CD4-positive, alpha-beta T cell treated with Interleukin-17A for 1 hour (primary cell): ENCODE measurements around the gene ZNF254.
"Not testable (repeated sequence)": the region's sequence is repeated elsewhere in the genome, so short reads cannot be mapped to it uniquely, and the experiment has no call there.

Experiments used
- DNase-seq: peaks from one replicate; pipeline ENCODE4 v3.0.0-alpha.2; 2020

The ZNF254 gene

DNA sequence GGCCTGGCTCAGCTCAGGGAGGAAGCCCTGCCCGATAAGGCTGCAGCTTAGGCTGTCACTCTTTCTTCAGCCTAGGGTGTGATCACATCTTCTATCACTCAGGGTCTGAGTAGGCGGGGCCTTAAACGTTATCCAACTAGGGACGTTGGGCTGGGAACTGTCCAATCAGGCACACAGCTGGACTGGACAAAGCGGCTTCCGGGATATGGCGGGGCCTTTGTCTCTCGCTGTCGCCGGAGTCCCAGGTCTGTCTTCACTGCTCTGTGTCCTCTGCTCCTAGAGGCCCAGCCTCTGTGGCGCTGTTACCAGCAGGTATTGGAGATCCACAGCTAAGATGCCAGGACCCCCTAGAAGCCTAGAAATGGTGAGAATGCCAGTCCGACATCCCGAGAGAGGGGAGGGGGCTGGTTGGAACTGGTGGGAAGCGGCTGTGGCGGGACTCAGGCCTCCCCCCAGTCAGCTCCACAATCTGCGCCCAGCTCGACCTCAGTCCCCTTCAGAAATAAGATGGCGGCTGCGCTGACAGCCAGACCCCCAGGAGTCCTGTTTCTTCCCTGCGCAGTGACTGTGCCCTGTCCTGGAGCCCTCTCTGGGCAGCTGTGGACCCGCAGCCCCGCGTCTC is at the start of gene ZNF254:
TSS of gene ZNF254 (plus strand) at position 214 of the 622 bp plus-strand sequence. CDS start at position 335, 121 bp downstream.
- DNase-seq, result peak; percentile 88

DNA sequence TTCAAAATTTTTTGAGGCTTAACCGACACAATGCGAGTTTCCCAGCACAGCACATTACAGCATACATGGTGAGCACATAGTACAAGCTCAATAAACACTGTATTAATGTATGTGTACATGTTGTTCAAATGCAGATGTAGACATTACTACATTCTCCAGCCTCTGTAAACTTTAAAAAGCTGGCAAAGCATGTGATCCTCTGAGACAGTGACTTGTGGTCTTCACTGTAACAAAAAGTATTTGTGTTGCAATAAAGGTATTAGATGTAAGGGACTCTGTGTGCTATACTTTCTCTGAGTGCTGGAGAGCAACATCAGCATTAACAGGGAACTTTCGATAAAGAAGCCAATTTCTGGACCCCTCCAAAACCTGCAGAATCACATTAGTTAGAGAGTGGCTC is 46.4 kb upstream of the ZNF254 start:
- no peak for DNase-seq

GRCh38 chr19:24041326-24041725 is 45.7 kb upstream of the ZNF254 start:
- not testable (repeated sequence) for DNase-seq

- DNase-seq, result no peak
These were observed 40.4 kb upstream of the ZNF254 start for GRCh38 chr19:24046550-24046949.

GRCh38 chr19:24048261-24048660 is 38.7 kb upstream of the ZNF254 start:
- DNase-seq, result no peak

DNA sequence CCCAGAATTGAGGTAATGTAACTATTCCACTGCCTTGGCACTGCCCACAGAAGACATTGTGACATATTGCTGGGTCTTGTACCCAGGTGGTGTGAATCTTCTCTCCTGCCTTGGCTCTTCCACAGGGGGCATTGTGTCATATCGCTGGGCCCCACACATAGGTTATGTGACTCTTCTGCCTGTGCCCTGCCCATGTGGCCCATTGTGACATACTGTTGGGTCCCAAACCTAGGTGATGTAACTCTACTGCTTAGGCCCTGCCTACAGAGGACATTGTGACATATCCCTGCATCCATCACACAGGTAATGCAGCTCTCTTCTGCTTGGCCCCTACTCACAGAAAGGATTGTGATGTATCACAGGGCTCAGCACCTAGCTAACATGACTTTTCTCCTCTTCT is 37.5 kb upstream of the ZNF254 start:
- DNase-seq, result no peak

DNA sequence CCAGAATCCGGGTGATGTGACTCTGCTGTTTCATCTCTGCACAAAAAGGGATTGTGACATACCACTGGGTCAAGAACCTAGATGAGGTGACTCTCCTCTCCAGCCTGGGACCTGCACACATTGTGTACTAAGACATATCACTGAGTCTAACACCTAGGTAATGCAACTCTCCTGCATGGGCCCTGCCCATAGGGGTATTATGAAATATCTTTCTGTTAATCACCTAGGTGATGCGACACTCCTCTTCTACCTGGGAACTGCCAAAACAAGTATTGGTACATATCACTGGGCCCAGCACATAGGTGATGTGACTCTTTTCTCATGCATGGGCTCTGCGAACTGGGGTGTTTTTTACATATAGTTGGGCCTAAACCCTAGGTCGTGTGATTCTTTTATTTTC is 35.5 kb upstream of the ZNF254 start:
- no peak for DNase-seq

GRCh38 chr19:24052811-24053210 is 34.2 kb upstream of the ZNF254 start:
- DNase-seq, result no peak

DNA sequence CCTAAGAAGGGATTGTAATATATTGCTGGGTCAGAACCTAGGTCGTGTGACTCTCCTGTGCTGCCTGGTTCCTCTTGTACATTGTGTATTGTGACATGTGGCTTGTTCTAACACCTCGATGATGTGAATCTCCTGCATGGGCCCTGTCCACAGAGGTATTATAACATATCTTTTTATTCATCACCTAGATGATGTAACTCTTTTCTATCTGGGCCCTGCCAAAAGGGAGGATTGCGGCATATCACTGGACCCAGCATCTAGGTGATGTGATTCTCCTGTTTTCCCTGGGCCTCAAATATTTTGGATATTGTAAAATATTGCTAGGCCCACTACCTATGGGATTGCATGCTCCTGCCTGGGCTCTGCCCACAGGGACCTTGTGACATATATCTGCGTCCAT is 33.4 kb upstream of the ZNF254 start:
- no peak for DNase-seq

DNA sequence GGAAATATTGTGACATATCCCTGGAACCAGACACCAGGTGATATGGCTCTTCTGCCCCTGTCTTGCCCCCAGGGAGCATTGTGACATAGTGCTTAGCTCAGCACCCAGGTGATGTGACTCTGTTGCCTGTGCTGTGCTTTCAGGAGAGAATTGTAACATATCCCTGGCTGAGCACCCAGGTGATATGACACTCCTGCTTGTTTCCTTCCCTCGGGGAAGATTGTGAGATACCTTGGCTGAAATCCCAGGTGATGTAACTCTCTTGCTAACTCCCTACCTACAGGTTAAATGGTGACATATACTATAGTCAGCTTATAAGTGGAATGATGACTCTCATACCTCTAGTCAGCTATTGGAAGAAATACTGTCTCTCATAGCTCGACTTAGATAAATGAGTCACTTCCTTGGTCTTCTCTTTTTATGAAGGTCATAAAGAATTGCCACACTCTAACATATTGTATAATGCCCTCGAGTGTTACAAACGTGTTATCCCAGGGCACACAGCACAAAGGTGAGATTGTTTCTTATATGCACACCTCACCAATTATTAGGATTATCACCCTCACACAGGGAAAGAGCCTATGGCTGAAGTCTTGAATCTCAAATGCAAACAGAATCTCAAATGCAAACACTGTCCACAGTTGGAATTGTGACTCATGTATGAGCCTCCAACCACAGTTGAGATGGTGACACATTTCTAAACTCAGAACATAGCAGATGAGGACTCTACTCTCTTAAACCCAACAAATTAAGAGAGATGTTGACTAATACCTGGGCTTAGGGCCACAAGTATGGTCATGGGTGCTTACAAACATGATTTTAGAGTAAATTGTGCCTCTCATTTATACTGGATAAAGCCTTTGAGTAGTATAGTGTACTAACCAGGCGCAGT is 32.7 kb upstream of the ZNF254 start:
- no peak for DNase-seq

DNA sequence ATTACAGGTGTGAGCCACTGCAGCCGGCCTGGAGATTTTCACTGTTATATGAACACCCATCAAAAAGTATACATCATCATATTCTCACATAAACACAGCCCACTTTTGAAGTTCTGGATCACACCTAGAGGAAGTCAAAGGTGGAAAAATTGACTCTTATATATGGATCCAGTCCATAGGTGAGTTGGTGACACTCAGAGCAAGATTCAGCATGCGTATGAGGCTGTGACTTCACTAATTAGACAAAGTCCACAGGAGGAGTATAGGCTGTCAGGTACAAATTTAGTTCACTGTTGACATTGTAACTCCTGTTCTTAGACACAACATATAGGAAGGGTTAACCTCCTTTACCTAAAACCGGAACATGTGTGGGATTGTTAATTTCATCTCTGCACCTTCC is 31.4 kb upstream of the ZNF254 start:
- DNase-seq, result no peak

GRCh38 chr19:24057144-24057543 is 29.8 kb upstream of the ZNF254 start:
- DNase-seq, result no peak

- no peak for DNase-seq
These were observed 27.3 kb upstream of the ZNF254 start for GRCh38 chr19:24059563-24060295.

GRCh38 chr19:24060687-24061356 is 26.2 kb upstream of the ZNF254 start:
- DNase-seq, result no peak

- DNase-seq, result no peak
These were observed 24.8 kb upstream of the ZNF254 start for GRCh38 chr19:24062190-24062589.

- no peak for DNase-seq
These were observed 23.7 kb upstream of the ZNF254 start for GRCh38 chr19:24063295-24063694.

- no peak for DNase-seq
These were observed 22.8 kb upstream of the ZNF254 start for GRCh38 chr19:24064175-24064574.

GRCh38 chr19:24065243-24065642 is 21.7 kb upstream of the ZNF254 start:
- DNase-seq, result no peak

DNA sequence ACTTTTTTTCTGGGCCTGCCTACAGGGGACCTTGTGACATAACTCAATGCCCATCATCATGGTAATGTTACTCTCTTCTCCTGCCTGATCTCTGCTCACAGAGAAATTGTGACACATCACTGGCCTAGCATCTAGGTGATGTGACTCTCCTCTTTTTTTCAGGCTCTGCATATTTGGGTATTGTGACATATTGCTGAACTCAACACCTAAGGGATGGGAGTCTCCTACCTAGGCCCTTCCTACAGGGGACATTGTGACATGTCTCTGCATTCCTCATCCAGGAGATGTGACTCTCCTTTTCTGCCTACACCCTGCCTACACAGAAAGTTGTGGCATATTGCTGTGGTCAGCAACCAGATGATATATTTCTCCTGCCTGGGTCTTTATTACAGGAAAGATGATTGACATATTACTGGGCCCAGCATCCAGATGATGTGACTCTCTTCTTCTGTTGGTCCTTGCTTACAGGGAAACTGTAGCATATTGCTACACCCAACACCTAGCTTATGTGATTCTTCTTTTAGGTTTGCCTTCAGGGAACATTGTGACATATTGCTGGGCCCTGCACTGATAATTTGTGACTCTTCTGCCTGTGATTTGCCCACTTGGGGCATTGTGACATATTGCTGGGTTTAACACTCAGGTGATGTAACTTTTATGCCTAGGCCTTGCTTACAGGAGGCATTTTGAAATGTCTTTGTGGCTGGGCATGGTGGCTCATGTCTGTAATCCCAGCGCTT is 21.0 kb upstream of the ZNF254 start:
- DNase-seq, result no peak

DNA sequence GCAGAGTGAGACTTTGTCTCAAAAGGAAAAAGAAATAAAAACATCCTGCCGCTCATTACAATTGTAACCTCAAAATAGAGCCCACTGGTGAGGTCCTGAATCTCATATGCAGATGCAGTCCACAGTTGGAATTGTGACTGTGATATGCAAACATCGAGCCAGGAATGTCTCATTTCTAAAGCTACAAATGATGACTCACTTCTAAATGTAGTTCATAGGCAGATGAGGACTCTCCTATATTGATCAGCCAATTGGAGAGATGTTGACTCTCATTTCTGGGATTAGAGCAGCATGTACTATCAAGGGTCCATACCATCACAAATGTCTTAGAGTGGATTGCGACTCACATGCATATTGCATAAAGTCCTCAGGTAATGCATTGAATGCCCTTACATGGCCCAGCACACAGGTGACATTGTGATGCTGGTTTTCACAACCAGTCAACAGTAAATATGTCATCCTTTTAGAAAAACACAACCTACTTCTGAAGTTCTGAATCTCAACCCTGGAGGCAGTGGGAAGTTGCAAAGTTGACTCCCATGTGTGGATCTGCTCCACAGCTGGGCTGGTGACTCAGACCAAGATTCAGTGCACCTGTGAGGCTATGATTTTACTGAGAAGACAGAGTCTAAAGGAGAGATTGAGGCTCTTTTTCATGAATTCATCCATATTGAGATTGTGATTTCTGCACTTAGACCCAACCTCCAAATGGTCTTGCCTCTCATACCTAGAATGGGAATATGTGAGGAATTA is 16.9 kb upstream of the ZNF254 start:
- DNase-seq, result no peak

DNA sequence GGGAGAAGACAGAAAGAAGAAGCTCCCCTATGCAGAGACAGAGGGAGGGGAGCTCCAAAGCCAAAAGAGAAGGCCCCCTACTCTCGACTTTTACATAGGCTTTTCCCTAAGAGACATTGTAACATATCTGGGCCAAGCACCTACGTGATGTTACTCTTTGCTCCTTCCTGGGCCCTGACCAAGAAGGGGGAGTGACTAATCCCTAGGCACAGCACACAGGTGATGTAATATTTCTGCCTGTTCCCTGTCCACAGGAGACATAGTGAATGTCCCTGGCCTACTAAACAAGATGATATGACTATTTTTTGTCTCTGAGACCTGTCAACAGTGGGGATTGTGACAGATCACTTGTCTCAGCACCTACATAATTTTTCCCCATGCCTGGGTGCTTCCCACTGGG is 15.9 kb upstream of the ZNF254 start:
- DNase-seq, result no peak

GRCh38 chr19:24072720-24073119 is 14.3 kb upstream of the ZNF254 start:
- no peak for DNase-seq
